HepG2 (cell line): ENCODE measurements around the gene OR6S1. TPM values are rescaled to one million over a fixed set of nuclear protein-coding genes. Genes with fewer than 3 reads are reported as not detected.

Source experiments
- ATAC-seq: fragments of 200-7000 bp; cut with Tn5 transposase; 3 replicates; pipeline ENCODE4 v1.9.1; 2020; ENCODE audit warnings: mild to moderate bottlenecking, moderate library complexity
- BruUV-seq: library from RNA; stranded (reverse); fragments of 400-500 nt; replicated peaks from 2 replicates; lab custom pipeline; 2021; lab: Mats Ljungman, UMichigan
- CTCF ChIA-PET: fragments of 300-600 bp; formaldehyde crosslinking; extraction: SDS; loops from one replicate; lab custom pipeline; 2021; ENCODE audit warnings: low total read pairs, inconsistent platforms, low intra/inter-chr PET ratio; lab: Yijun Ruan, JAX
- POLR2A ChIA-PET: fragments of 350-600 bp; sonication (Branson Sonifier 250); formaldehyde crosslinking; loops from one replicate; lab custom pipeline; 2020; ENCODE audit warnings: antibody characterized with exemption, inconsistent platforms; lab: Yijun Ruan, JAX
- DNase-seq: peaks from one replicate; pipeline ENCODE4 v3.0.0-alpha.2; 2015; ENCODE audit warnings: low spot score
- FAIRE-seq: peaks from 3 replicates; lab custom pipeline; 2011; peaks lifted over from hg19 to GRCh38; lab: Jason Lieb, UNC
- H2AFZ ChIP-seq: one replicate; pipeline ENCODE4 v1.6.1; 2011; ENCODE audit warnings: low read length, inconsistent platforms
- H3K27ac ChIP-seq: fragments of 300-600 bp; 3 replicates; pipeline ENCODE4 v1.8.0; 2011; ENCODE audit warnings: mixed run types, mild to moderate bottlenecking, mixed read lengths, low read length, inconsistent platforms; ENCODE audit not compliant: insufficient read depth; ENCODE audit errors: extremely low read length
- H3K27me3 ChIP-seq, 2 experiments: fragments of 200-600 bp in 1 of 2; 2 replicates in 1 of 2; 3 replicates in 1 of 2; pipeline versions ENCODE4 v1.6.0 to v1.8.0; 2011; ENCODE audit warnings: low read length in 2 of 2, mild to moderate bottlenecking in 2 of 2, moderate library complexity in 2 of 2, inconsistent platforms in 1 of 2; ENCODE audit not compliant: insufficient read depth in 2 of 2, control insufficient read depth in 1 of 2
- H3K36me3 ChIP-seq, 2 experiments: fragments of 200-600 bp in 1 of 2; replicated peaks in 1 of 2; 2 replicates in 1 of 2; 3 replicates in 1 of 2; pipeline versions ENCODE4 v1.5.1 to v1.8.0; 2011; ENCODE audit warnings: low read length in 2 of 2, inconsistent platforms in 1 of 2; ENCODE audit not compliant: insufficient read depth in 2 of 2, control insufficient read depth in 1 of 2
- H3K4me1 ChIP-seq: 2 replicates; pipeline ENCODE4 v1.5.1; 2012; ENCODE audit warnings: low read length, inconsistent platforms; ENCODE audit not compliant: insufficient read depth
- H3K4me2 ChIP-seq: 2 replicates; pipeline ENCODE4 v1.6.0; 2011; ENCODE audit warnings: low read depth, low read length, inconsistent platforms
- H3K4me3 ChIP-seq, 3 experiments: fragments of 200-600 bp in 1 of 3; sonication (generic), shearing (Covaris generic) in 1 of 3; replicated peaks in 1 of 3; 2 replicates each; pipeline ENCODE4 v1.5.1; 2011 to 2016; ENCODE audit warnings: low read length in 3 of 3, inconsistent platforms in 2 of 3, low read depth in 2 of 3, mild to moderate bottlenecking in 2 of 3, control low read depth in 1 of 3, mixed read lengths in 1 of 3; ENCODE audit not compliant: insufficient read depth in 1 of 3
- H3K79me2 ChIP-seq: one replicate; pipeline ENCODE4 v1.6.1; 2011; ENCODE audit warnings: low read length, inconsistent platforms; ENCODE audit not compliant: insufficient read depth
- H3K9ac ChIP-seq: 2 replicates; pipeline ENCODE4 v1.6.0; 2011; ENCODE audit warnings: mild to moderate bottlenecking, low read depth, low read length, inconsistent platforms; ENCODE audit not compliant: insufficient read depth
- H3K9me3 ChIP-seq: 2 replicates; pipeline ENCODE4 v1.5.1; 2012; ENCODE audit warnings: mild to moderate bottlenecking, low read length
- H4K20me1 ChIP-seq: 2 replicates; pipeline ENCODE4 v1.6.0; 2011; ENCODE audit warnings: inconsistent platforms, mild to moderate bottlenecking, low read length, moderate library complexity; ENCODE audit not compliant: insufficient read depth
- BHLHE40 ChIP-seq: IDR thresholded peaks from 2 replicates; pipeline ENCODE4 v1.6.1; 2011; ENCODE audit warnings: low read length, improper control_type of control experiment
- ETS1 ChIP-seq: sonication (generic); formaldehyde crosslinking; IDR thresholded peaks from 2 replicates; pipeline ENCODE4 v1.4.0; 2020; ENCODE audit warnings: missing genetic modification reagents
- ETV6 ChIP-seq: sonication (generic); formaldehyde crosslinking; conservative IDR thresholded peaks from 2 replicates; pipeline ENCODE4 v1.4.0; 2020; ENCODE audit warnings: missing genetic modification reagents
- FUBP1 ChIP-seq: sonication (generic); formaldehyde crosslinking; IDR thresholded peaks from 2 replicates; pipeline ENCODE4 v1.5.1; 2020; ENCODE audit warnings: missing genetic modification reagents, mild to moderate bottlenecking, borderline replicate concordance
- GABPA ChIP-seq, 2 experiments: IDR thresholded peaks; 2 replicates each; pipeline ENCODE4 v1.6.1; 2011 to 2016; ENCODE audit warnings: low read depth in 2 of 2, low read length in 1 of 2, missing biosample characterization in 1 of 2, missing genetic modification characterization in 1 of 2
- HMGA1 ChIP-seq: sonication (generic); formaldehyde crosslinking; conservative IDR thresholded peaks from 2 replicates; pipeline ENCODE4 v1.4.0; 2020; ENCODE audit warnings: missing genetic modification reagents
- HOXA7 ChIP-seq: sonication (generic); formaldehyde crosslinking; IDR thresholded peaks from 2 replicates; pipeline ENCODE4 v1.8.1; 2022; ENCODE audit warnings: mild to moderate bottlenecking, missing genetic modification reagents, moderate library complexity
- NFE2 ChIP-seq: sonication (generic); formaldehyde crosslinking; IDR thresholded peaks from 2 replicates; pipeline ENCODE4 v1.4.0; 2020; ENCODE audit warnings: missing genetic modification reagents
- RXRB ChIP-seq: IDR thresholded peaks from 2 replicates; pipeline ENCODE4 v1.6.1; 2016; ENCODE audit warnings: borderline replicate concordance, missing genetic modification reagents, missing compliant biosample characterization
- TBP ChIP-seq: sonication (generic); formaldehyde crosslinking; IDR thresholded peaks from 2 replicates; pipeline ENCODE4 v1.5.0; 2020; ENCODE audit warnings: missing genetic modification reagents
- TBX2 ChIP-seq: sonication (generic); formaldehyde crosslinking; IDR thresholded peaks from 2 replicates; pipeline ENCODE4 v1.5.0; 2020; ENCODE audit warnings: missing genetic modification reagents, mild to moderate bottlenecking, borderline replicate concordance
- TRIM24 ChIP-seq: sonication (generic); formaldehyde crosslinking; IDR thresholded peaks from 2 replicates; pipeline ENCODE4 v1.8.0; 2022; ENCODE audit warnings: mild to moderate bottlenecking, missing genetic modification reagents
- ZNF337 ChIP-seq: sonication (generic); formaldehyde crosslinking; IDR thresholded peaks from 2 replicates; pipeline ENCODE4 v1.5.1; 2020; ENCODE audit warnings: missing genetic modification reagents, low read depth, mild to moderate bottlenecking, borderline replicate concordance
- ZNF547 ChIP-seq: sonication (generic); formaldehyde crosslinking; IDR thresholded peaks from 2 replicates; pipeline ENCODE4 v1.5.1; 2020; ENCODE audit warnings: mild to moderate bottlenecking, missing genetic modification reagents
- WGBS: methylation state at CpG from one replicate; pipeline ENCODE4 v1.1.6; 2017; ENCODE audit warnings: low lambda C conversion rate; 5-methylcytosine and 5-hydroxymethylcytosine counted together
- in situ Hi-C: cut with HindIII; loops from 2 replicates; pipeline ENCODE4 v1.10.0; 2017; ENCODE audit warnings: low pct_unique_long_range_greater_than_20kb; ENCODE audit not compliant: extremely low pct_ligation_motif_present
- intact Hi-C: fragments of 100-400 bp; cut with micrococcal nuclease; formaldehyde crosslinking; loops from one replicate; pipeline ENCODE4 v1.10.0; 2022; ENCODE audit not compliant: unreplicated experiment
- polyA plus RNA-seq, 8 experiments: library from polyadenylated mRNA; depleted of rRNA in 3 of 8; stranded (reverse) in 7 of 8; unstranded in 1 of 8; fragments of >200 nt; fragmentation: Illumina TruSeq in 4 of 8; extraction: Trizol in 4 of 8; gene quantifications; 2 replicates each; pipeline versions ENCODE4 v1.2.1 to v1.2.3, GENCODE V29; 2011 to 2016; ENCODE audit warnings: low read depth in 4 of 8, missing spikeins in 1 of 8, mixed read lengths in 1 of 8; ENCODE audit not compliant: insufficient read depth in 1 of 8
- total RNA-seq, 5 experiments: library from RNA; depleted of rRNA; stranded (reverse); fragments of >200 nt; fragmentation: Illumina TruSeq; extraction: Trizol; gene quantifications; 2 replicates each; pipeline ENCODE4 v1.2.3, GENCODE V29; 2016; ENCODE audit warnings: low read depth in 1 of 5
- TF ChIP-seq, protein P1 (sequence below): sonication (generic); formaldehyde crosslinking; IDR thresholded peaks from 2 replicates; pipeline ENCODE4 v1.4.0; 2020; ENCODE audit warnings: mild to moderate bottlenecking, missing genetic modification reagents, borderline replicate concordance

OR6S1 gene
- total and polyA plus RNA-seq, 2 of the 13 experiments (the other 11 are each of a cell fraction or from before 2014, with no cell fraction given) = 0.09 TPM; not detected in 1

DNA sequence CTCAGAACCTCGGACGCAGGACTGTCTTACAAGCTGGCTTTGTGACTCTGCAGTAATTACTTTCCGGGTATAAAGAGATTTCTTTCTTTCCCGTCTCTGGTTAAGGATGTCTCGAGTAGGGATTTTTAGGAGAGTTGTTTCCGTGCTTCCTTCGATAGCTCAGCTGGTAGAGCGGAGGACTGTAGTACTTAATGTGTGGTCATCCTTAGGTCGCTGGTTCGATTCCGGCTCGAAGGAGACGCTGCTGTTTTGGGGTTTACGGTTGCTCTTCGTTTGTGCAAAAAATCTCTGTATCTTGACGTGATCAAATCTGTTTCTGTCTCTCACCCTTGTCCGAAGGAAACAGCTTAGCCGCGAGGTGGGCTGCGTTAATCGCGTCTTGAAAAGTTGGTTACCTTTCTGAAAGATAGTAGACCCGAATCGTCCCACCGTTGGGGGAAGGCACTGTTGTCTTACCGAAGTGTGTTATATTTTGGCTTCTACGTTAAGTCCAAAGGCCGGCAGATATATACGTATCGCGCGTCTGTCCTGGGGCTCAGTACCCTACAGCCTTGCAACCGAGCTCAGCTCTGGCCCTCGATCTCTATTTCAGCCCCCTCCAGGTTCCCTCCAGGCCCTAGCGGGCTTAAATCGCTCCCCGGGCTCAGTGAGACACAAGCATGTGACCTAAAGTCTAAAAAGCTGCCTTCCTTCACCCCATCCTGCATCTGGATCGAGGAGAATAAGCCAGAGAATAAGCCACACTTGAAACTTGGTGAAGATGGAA lies 41.8 kb upstream of the OR6S1 start (continued):
- TF ChIP-seq RXRB (CRISPR knock-in tag) (peak; percentile 64), ZNF547 (CRISPR knock-in tag) (no peak), BHLHE40 (no peak)
- TF ChIP-seq, all 625 proteins: peak for 161

- BruUV-seq = no TSS peak
- FAIRE-seq (peak; percentile 39), DNase-seq (peak; percentile 94), ATAC-seq (peak; percentile 74)
- H3K4me1 ChIP-seq = peaks cover 22% of the 10 kb centered on the region
- peak overlapping the region; percentile 96 for H3K4me2 ChIP-seq
- H3K36me3 ChIP-seq = no peaks in the 10 kb centered on the region
- ChIA-PET POLR2A (interaction anchor here (0.7 to 8.9 kb wide), 20 partner anchors 7 to 422 kb away, joined by 3 to 141 read pairs (median 6); partner anchors contain the start of genes ANG, APEX1, ARHGEF40 and OSGEP), CTCF (interaction anchor here (1.0 to 1.5 kb wide), 4 partner anchors 9 to 74 kb away, joined by 3 read pairs; no protein-coding TSS in a partner anchor)
- peak overlapping the region; percentile 83 to 89 (median 89) for H3K4me3 ChIP-seq
- no peaks in the 10 kb centered on the region for H4K20me1 ChIP-seq
- peaks cover 0 to 5% of the 10 kb centered on the region in 2 experiments; a peak in 1 of 5 replicates for H3K27me3 ChIP-seq
- intact Hi-C loops = loop anchor here (1.0 to 5.0 kb wide), 3 partner anchors 49 to 375 kb away; partner anchors contain the start of genes PNP and RNASE8
- peak overlapping the region; percentile 97 for H3K27ac ChIP-seq
- H2AFZ ChIP-seq = no peak overlapping the region
- peaks cover 24% of the 10 kb centered on the region for H3K79me2 ChIP-seq
- H3K9me3 ChIP-seq = no peaks in the 10 kb centered on the region
- WGBS = under 1% methylated on average over 27 of the region's 40 CpGs
- in situ Hi-C loops = loop anchor here (5.0 to 10.0 kb wide), 3 partner anchors 50 to 358 kb away; partner anchors contain the start of gene PIP4P1
- peak overlapping the region; percentile 95 for H3K9ac ChIP-seq
- TF ChIP-seq TRIM24 (no peak), TBX2 (CRISPR knock-in tag) (no peak; the same call in 1 of the 2 replicates), ETS1 (CRISPR knock-in tag) (no peak; the same call in 1 of the 2 replicates), FUBP1 (CRISPR knock-in tag) (no peak), HOXA7 (CRISPR knock-in tag) (no peak), NFE2 (CRISPR knock-in tag) (no peak), ZNF337 (peak; percentile 24; the same call in 1 of the 2 replicates), GABPA (IDR thresholded peaks at IDR 0.05; ENCODE audit: low read depth, low read length) (peak; percentile 81), GABPA (CRISPR knock-in tag; IDR thresholded peaks at IDR 0.05; ENCODE audit: low read depth) (no peak), TBP (0 out of 2 replicates have a peak, but pooled peaks have one; percentile 7), HMGA1 (CRISPR knock-in tag) (no peak), ETV6 (CRISPR knock-in tag) (no peak)
- TF ChIP-seq, protein P1, sequence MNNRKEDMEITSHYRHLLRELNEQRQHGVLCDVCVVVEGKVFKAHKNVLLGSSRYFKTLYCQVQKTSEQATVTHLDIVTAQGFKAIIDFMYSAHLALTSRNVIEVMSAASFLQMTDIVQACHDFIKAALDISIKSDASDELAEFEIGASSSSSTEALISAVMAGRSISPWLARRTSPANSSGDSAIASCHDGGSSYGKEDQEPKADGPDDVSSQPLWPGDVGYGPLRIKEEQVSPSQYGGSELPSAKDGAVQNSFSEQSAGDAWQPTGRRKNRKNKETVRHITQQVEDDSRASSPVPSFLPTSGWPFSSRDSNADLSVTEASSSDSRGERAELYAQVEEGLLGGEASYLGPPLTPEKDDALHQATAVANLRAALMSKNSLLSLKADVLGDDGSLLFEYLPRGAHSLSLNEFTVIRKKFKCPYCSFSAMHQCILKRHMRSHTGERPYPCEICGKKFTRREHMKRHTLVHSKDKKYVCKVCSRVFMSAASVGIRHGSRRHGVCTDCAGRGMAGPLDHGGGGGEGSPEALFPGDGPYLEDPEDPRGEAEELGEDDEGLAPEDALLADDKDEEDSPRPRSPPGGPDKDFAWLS (CRISPR knock-in tag) = no peak
Observed at GRCh38 chr14:20682435-20683124, 41.1 kb upstream of the OR6S1 start.
